D721Med (cell line): ENCODE data around the gene PCBP3.

Experiments used
- DNase-seq: peaks from one replicate; pipeline ENCODE4 v3.0.0; 2011; ENCODE audit warnings: low spot score; ENCODE audit not compliant: insufficient read length
- FAIRE-seq: peaks from 2 replicates; lab custom pipeline; 2011; peaks lifted over from hg19 to GRCh38; lab: Jason Lieb, UNC
- CTCF ChIP-seq: IDR thresholded peaks from 2 replicates; pipeline ENCODE4 v1.5.1; 2012; ENCODE audit warnings: mild to moderate bottlenecking, control low read depth; ENCODE audit not compliant: insufficient read depth; ENCODE audit errors: missing control alignments

Gene PCBP3

GRCh38 chr21:45821315-45821962 is 177.9 kb downstream of the PCBP3 start:
- no peak for TF ChIP-seq CTCF
- DNase-seq (no peak), FAIRE-seq (no peak)

GRCh38 chr21:45821998-45822397 is 178.5 kb downstream of the PCBP3 start:
- DNase-seq = no peak
- no peak for TF ChIP-seq CTCF
- no peak for FAIRE-seq

GRCh38 chr21:45822429-45823099 is 179.0 kb downstream of the PCBP3 start:
- no peak for FAIRE-seq
- no peak for TF ChIP-seq CTCF
- no peak for DNase-seq

GRCh38 chr21:45823100-45823681 is 179.7 kb downstream of the PCBP3 start:
- no peak for FAIRE-seq
- DNase-seq = no peak
- TF ChIP-seq CTCF = no peak

GRCh38 chr21:45824546-45825215 is 181.2 kb downstream of the PCBP3 start:
- FAIRE-seq = no peak

GRCh38 chr21:45825219-45825618 is 181.7 kb downstream of the PCBP3 start:
- no peak for FAIRE-seq
- no peak for DNase-seq
- no peak for TF ChIP-seq CTCF

More at GRCh38 chr21:45824546-45825215, 181.2 kb downstream of the PCBP3 start:
- no peak for DNase-seq
- no peak for TF ChIP-seq CTCF
